ENCODE data around the gene SERPINB13.

The SERPINB13 gene

DNA sequence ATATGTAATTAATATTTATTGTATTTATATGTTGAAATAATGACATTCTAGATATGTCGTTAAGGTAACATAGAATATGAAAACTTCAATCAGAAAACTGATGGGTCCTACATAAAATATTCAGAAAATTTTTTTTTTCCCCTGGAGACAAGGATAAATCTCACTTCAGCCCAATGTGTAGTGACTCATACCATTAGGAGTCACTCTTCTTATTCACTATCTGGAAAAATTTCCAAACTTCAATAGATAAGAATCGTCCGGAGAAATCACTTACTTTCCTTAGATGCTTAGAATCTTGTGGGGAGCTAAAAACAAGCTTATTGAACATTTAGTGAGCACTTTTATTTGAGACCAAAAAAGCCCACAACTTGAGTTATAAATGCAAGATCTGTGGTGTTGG, 4.6 kb downstream of the SERPINB13 start:
- H3K27ac ChIP-seq (ENCODE audit: low read depth, low read length), result no peak overlapping the region

GRCh38 chr18:63592471-63592870, 5.3 kb downstream of the SERPINB13 start:
- Histone ChIP-seq H4K20me1 (ENCODE audit: low read depth, low read length) (no peaks in the 10 kb centered on the region), H3K27me3 (ENCODE audit: low read length) (no peaks in the 10 kb centered on the region), H3K36me3 (ENCODE audit: low read length) (no peaks in the 10 kb centered on the region), H3K79me2 (ENCODE audit: insufficient read depth, low read length) (no peaks in the 10 kb centered on the region), H3K9ac (ENCODE audit: low read length) (no peak overlapping the region), H3K4me2 (ENCODE audit: low read depth, low read length, poor library complexity, severe bottlenecking) (no peak overlapping the region), H3K27ac (ENCODE audit: low read depth, low read length) (no peak overlapping the region), H2AFZ (ENCODE audit: low read depth, low read length, severe bottlenecking) (no peak overlapping the region), H3K9me2 (replicated peaks; ENCODE audit: insufficient read depth, low read length) (no peaks in the 10 kb centered on the region), H3F3A (ENCODE audit: insufficient read depth) (no peaks in the 10 kb centered on the region), H3K9me3 (ENCODE audit: insufficient read depth, low read length) (no peaks in the 10 kb centered on the region), H3K4me3 (ENCODE audit: insufficient read depth, low read length, poor library complexity, severe bottlenecking) (no peak overlapping the region)
- TF ChIP-seq CTCF (IDR thresholded peaks at IDR 0.05; ENCODE audit: insufficient read depth, low read length, poor library complexity, severe bottlenecking) (no peak), EZH2phosphoT487 (conservative IDR thresholded peaks at IDR 0.05; ENCODE audit: low read length) (no peak)

More for the DNA sequence above, 4.6 kb downstream of the SERPINB13 start:
- no peaks in the 10 kb centered on the region for H3K27me3 ChIP-seq (ENCODE audit: low read length)
- no peaks in the 10 kb centered on the region for H3K9me3 ChIP-seq (ENCODE audit: insufficient read depth, low read length)
- H3K4me2 ChIP-seq (ENCODE audit: low read depth, low read length, poor library complexity, severe bottlenecking), result no peak overlapping the region
- no peak overlapping the region for H3K4me3 ChIP-seq (ENCODE audit: insufficient read depth, low read length, poor library complexity, severe bottlenecking)
- H3F3A ChIP-seq (ENCODE audit: insufficient read depth), result no peaks in the 10 kb centered on the region
- H3K36me3 ChIP-seq (ENCODE audit: low read length), result no peaks in the 10 kb centered on the region
- no peak overlapping the region for H2AFZ ChIP-seq (ENCODE audit: low read depth, low read length, severe bottlenecking)
- TF ChIP-seq CTCF (IDR thresholded peaks at IDR 0.05; ENCODE audit: insufficient read depth, low read length, poor library complexity, severe bottlenecking), result no peak
- no peak for TF ChIP-seq EZH2phosphoT487 (conservative IDR thresholded peaks at IDR 0.05; ENCODE audit: low read length)
- no peaks in the 10 kb centered on the region for H3K79me2 ChIP-seq (ENCODE audit: insufficient read depth, low read length)
- H3K9me2 ChIP-seq (replicated peaks; ENCODE audit: insufficient read depth, low read length), result no peaks in the 10 kb centered on the region
- H3K9ac ChIP-seq (ENCODE audit: low read length), result no peak overlapping the region
- no peaks in the 10 kb centered on the region for H4K20me1 ChIP-seq (ENCODE audit: low read depth, low read length)

GRCh38 chr18:63596964-63597363, 9.8 kb downstream of the SERPINB13 start:
- H2AFZ ChIP-seq (ENCODE audit: low read depth, low read length, severe bottlenecking), result no peak overlapping the region
- no peak overlapping the region for H3K4me3 ChIP-seq (ENCODE audit: insufficient read depth, low read length, poor library complexity, severe bottlenecking)

More at GRCh38 chr18:63596964-63597363, 9.8 kb downstream of the SERPINB13 start:
- H3K27me3 ChIP-seq (ENCODE audit: low read length), result no peaks in the 10 kb centered on the region
- TF ChIP-seq CTCF (IDR thresholded peaks at IDR 0.05; ENCODE audit: insufficient read depth, low read length, poor library complexity, severe bottlenecking) (no peak), EZH2phosphoT487 (conservative IDR thresholded peaks at IDR 0.05; ENCODE audit: low read length) (no peak)
- no peak overlapping the region for H3K27ac ChIP-seq (ENCODE audit: low read depth, low read length)
- H3F3A ChIP-seq (ENCODE audit: insufficient read depth), result no peaks in the 10 kb centered on the region
- H3K9me3 ChIP-seq (ENCODE audit: insufficient read depth, low read length), result no peaks in the 10 kb centered on the region
- no peak overlapping the region for H3K4me2 ChIP-seq (ENCODE audit: low read depth, low read length, poor library complexity, severe bottlenecking)
- no peak overlapping the region for H3K9ac ChIP-seq (ENCODE audit: low read length)
- no peaks in the 10 kb centered on the region for H4K20me1 ChIP-seq (ENCODE audit: low read depth, low read length)
- H3K9me2 ChIP-seq (replicated peaks; ENCODE audit: insufficient read depth, low read length), result no peaks in the 10 kb centered on the region
- H3K79me2 ChIP-seq (ENCODE audit: insufficient read depth, low read length), result no peaks in the 10 kb centered on the region
- H3K36me3 ChIP-seq (ENCODE audit: low read length), result no peaks in the 10 kb centered on the region
